Mucosa of stomach (tissue), 1 donor: ENCODE measurements around the gene ELL2.

Experiments
- H3K27me3 ChIP-seq: one replicate; pipeline ENCODE4 v1.7.0; 2013; ENCODE audit warnings: mild to moderate bottlenecking, low read length; ENCODE audit not compliant: control insufficient read depth, insufficient read depth
- H3K36me3 ChIP-seq: one replicate; pipeline ENCODE4 v1.7.0; 2013; ENCODE audit warnings: low read length; ENCODE audit not compliant: control insufficient read depth, insufficient read depth
- H3K4me1 ChIP-seq: one replicate; pipeline ENCODE4 v1.7.0; 2013; ENCODE audit warnings: mild to moderate bottlenecking, low read length; ENCODE audit not compliant: control insufficient read depth, insufficient read depth
- H3K4me3 ChIP-seq: one replicate; pipeline ENCODE4 v1.7.0; 2013; ENCODE audit warnings: low read length
- H3K9ac ChIP-seq: one replicate; pipeline ENCODE4 v1.7.0; 2013; ENCODE audit warnings: mild to moderate bottlenecking, low read length, moderate library complexity
- H3K9me3 ChIP-seq: one replicate; pipeline ENCODE4 v1.7.0; 2013; ENCODE audit warnings: mild to moderate bottlenecking, low read length, moderate library complexity; ENCODE audit not compliant: control insufficient read depth
- donor health status: Pancreatic carcinoma.

ELL2 gene

GRCh38 chr5:95973793-95974325, 12.2 kb upstream of the ELL2 start:
- Histone ChIP-seq H3K4me1 (peaks cover 4% of the 10 kb centered on the region), H3K9me3 (no peaks in the 10 kb centered on the region), H3K4me3 (no peak overlapping the region), H3K9ac (no peak overlapping the region), H3K36me3 (no peaks in the 10 kb centered on the region), H3K27me3 (no peaks in the 10 kb centered on the region)

- no peaks in the 10 kb centered on the region for H3K36me3 ChIP-seq
- H3K4me1 ChIP-seq, result peaks cover 4% of the 10 kb centered on the region
- H3K9me3 ChIP-seq, result no peaks in the 10 kb centered on the region
- no peak overlapping the region for H3K9ac ChIP-seq
- no peaks in the 10 kb centered on the region for H3K27me3 ChIP-seq
- no peak overlapping the region for H3K4me3 ChIP-seq
Measured at GRCh38 chr5:95972196-95972595, 10.5 kb upstream of the ELL2 start.

- H3K9ac ChIP-seq, result no peak overlapping the region
- no peaks in the 10 kb centered on the region for H3K36me3 ChIP-seq
- H3K4me1 ChIP-seq, result peaks cover 20% of the 10 kb centered on the region
- H3K9me3 ChIP-seq, result no peaks in the 10 kb centered on the region
- H3K4me3 ChIP-seq, result no peak overlapping the region
- no peaks in the 10 kb centered on the region for H3K27me3 ChIP-seq
Measured at GRCh38 chr5:95970359-95970704, 8.7 kb upstream of the ELL2 start.

- H3K9me3 ChIP-seq, result no peaks in the 10 kb centered on the region
- H3K4me1 ChIP-seq, result peaks cover 20% of the 10 kb centered on the region
- no peaks in the 10 kb centered on the region for H3K27me3 ChIP-seq
- no peak overlapping the region for H3K9ac ChIP-seq
- no peak overlapping the region for H3K4me3 ChIP-seq
- no peaks in the 10 kb centered on the region for H3K36me3 ChIP-seq
Measured at GRCh38 chr5:95969651-95970358, 8.2 kb upstream of the ELL2 start.

GRCh38 chr5:95969055-95969454, 7.4 kb upstream of the ELL2 start:
- Histone ChIP-seq H3K36me3 (no peaks in the 10 kb centered on the region), H3K9me3 (no peaks in the 10 kb centered on the region)

GRCh38 chr5:95967236-95967635, 5.6 kb upstream of the ELL2 start:
- H3K9me3 ChIP-seq, result no peaks in the 10 kb centered on the region
- H3K4me1 ChIP-seq, result peaks cover 22% of the 10 kb centered on the region
- H3K9ac ChIP-seq, result no peak overlapping the region
- H3K36me3 ChIP-seq, result no peaks in the 10 kb centered on the region
- H3K27me3 ChIP-seq, result no peaks in the 10 kb centered on the region
- no peak overlapping the region for H3K4me3 ChIP-seq

More at GRCh38 chr5:95969055-95969454, 7.4 kb upstream of the ELL2 start:
- Histone ChIP-seq H3K27me3 (no peaks in the 10 kb centered on the region), H3K9ac (no peak overlapping the region), H3K4me3 (no peak overlapping the region), H3K4me1 (peaks cover 20% of the 10 kb centered on the region)

GRCh38 chr5:95966005-95966404, 4.4 kb upstream of the ELL2 start:
- Histone ChIP-seq H3K36me3 (no peaks in the 10 kb centered on the region), H3K4me3 (no peak overlapping the region), H3K9me3 (no peaks in the 10 kb centered on the region), H3K4me1 (peaks cover 22% of the 10 kb centered on the region), H3K27me3 (no peaks in the 10 kb centered on the region), H3K9ac (no peak overlapping the region)

- Histone ChIP-seq H3K9me3 (no peaks in the 10 kb centered on the region), H3K4me1 (peaks cover 36% of the 10 kb centered on the region), H3K4me3 (no peak overlapping the region), H3K9ac (no peak overlapping the region), H3K27me3 (no peaks in the 10 kb centered on the region), H3K36me3 (no peaks in the 10 kb centered on the region)
Measured at GRCh38 chr5:95963650-95964410, 2.2 kb upstream of the ELL2 start.

GRCh38 chr5:95962785-95963184, 1.1 kb upstream of the ELL2 start:
- H3K36me3 ChIP-seq, result no peaks in the 10 kb centered on the region
- no peaks in the 10 kb centered on the region for H3K27me3 ChIP-seq
- no peaks in the 10 kb centered on the region for H3K9me3 ChIP-seq
- no peak overlapping the region for H3K9ac ChIP-seq
- H3K4me1 ChIP-seq, result peaks cover 47% of the 10 kb centered on the region
- H3K4me3 ChIP-seq, result no peak overlapping the region

GRCh38 chr5:95962475-95962773, 773 bp upstream of the ELL2 start:
- no peaks in the 10 kb centered on the region for H3K27me3 ChIP-seq
- H3K36me3 ChIP-seq, result no peaks in the 10 kb centered on the region
- peaks cover 48% of the 10 kb centered on the region for H3K4me1 ChIP-seq
- peak overlapping the region; percentile 61 for H3K9ac ChIP-seq
- H3K9me3 ChIP-seq, result no peaks in the 10 kb centered on the region
- peak overlapping the region; percentile 74 for H3K4me3 ChIP-seq

- no peaks in the 10 kb centered on the region for H3K27me3 ChIP-seq
- H3K4me3 ChIP-seq, result peak overlapping the region; percentile 81
- no peaks in the 10 kb centered on the region for H3K9me3 ChIP-seq
- H3K4me1 ChIP-seq, result peaks cover 46% of the 10 kb centered on the region
- peak overlapping the region; percentile 95 for H3K9ac ChIP-seq
- H3K36me3 ChIP-seq, result no peaks in the 10 kb centered on the region
Measured at GRCh38 chr5:95960667-95961616, 709 bp downstream of the ELL2 start.
